A549 (cell line): Measurements from ENCODE around the gene NUDT1. TPM values are rescaled to one million over a fixed set of nuclear protein-coding genes. Genes with fewer than 3 reads are reported as not detected.

Experiments used
- ATAC-seq, 2 experiments: fragments of 200-7000 bp in 1 of 2; fragments of >200 bp in 1 of 2; cut with Nextera tagmentation in 1 of 2; cut with Tn5 transposase in 1 of 2; 3 replicates each; pipeline versions ENCODE4 v1.8.0 to v1.9.1; 2018 to 2020; ENCODE audit warnings: mild to moderate bottlenecking in 1 of 2, moderate library complexity in 1 of 2
- CTCF ChIA-PET: fragments of 300-600 bp; sonication (Branson Sonifier 250); formaldehyde crosslinking; extraction: SDS; loops from one replicate; lab custom pipeline; 2021; ENCODE audit warnings: antibody characterized with exemption, inconsistent platforms; lab: Yijun Ruan, JAX
- POLR2A ChIA-PET: fragments of 350-600 bp; formaldehyde crosslinking; extraction: SDS; loops from one replicate; lab custom pipeline; 2021; ENCODE audit warnings: antibody characterized with exemption, inconsistent platforms; lab: Yijun Ruan, JAX
- DNase-seq, 2 experiments: peaks; one replicate each; pipeline versions ENCODE4 v3.0.0 to v3.0.0-alpha.2; 2011 to 2016; ENCODE audit warnings: low read depth in 1 of 2, low spot score in 1 of 2
- FAIRE-seq: peaks from 2 replicates; lab custom pipeline; 2011; peaks lifted over from hg19 to GRCh38; lab: Jason Lieb, UNC
- H3K27ac ChIP-seq, 2 experiments: fragments of >200 bp; sonication (Bioruptor Twin); formaldehyde crosslinking; 3 replicates each; pipeline ENCODE4 v1.5.1; 2016 to 2017
- H3K4me1 ChIP-seq: fragments of >200 bp; sonication (Bioruptor Twin); formaldehyde crosslinking; 3 replicates; pipeline ENCODE4 v1.6.1; 2016
- H3K4me2 ChIP-seq: fragments of >200 bp; sonication (Bioruptor Twin); formaldehyde crosslinking; 3 replicates; pipeline ENCODE4 v1.6.1; 2016
- H3K4me3 ChIP-seq: fragments of >200 bp; sonication (Bioruptor Twin); formaldehyde crosslinking; 3 replicates; pipeline ENCODE4 v1.5.1; 2016
- H3K9me3 ChIP-seq: fragments of >200 bp; sonication (Bioruptor Twin); formaldehyde crosslinking; 3 replicates; pipeline ENCODE4 v1.6.1; 2016
- CBX8 ChIP-seq: fragments of 200-600 bp; sonication (generic); IDR thresholded peaks from 2 replicates; pipeline ENCODE4 v1.6.1; 2016
- CEBPB ChIP-seq, 2 experiments: fragments of >200 bp in 1 of 2; sonication (Bioruptor Twin) in 1 of 2; formaldehyde crosslinking in 1 of 2; IDR thresholded peaks; 2 replicates each; pipeline ENCODE4 v1.6.1; 2012 to 2016
- CHD2 ChIP-seq: fragments of 150-350 bp; IDR thresholded peaks from 2 replicates; pipeline ENCODE4 v1.6.1; 2014; ENCODE audit warnings: low read length; ENCODE audit not compliant: partially characterized antibody
- CTCF ChIP-seq: fragments of >200 bp; sonication (Bioruptor Twin); formaldehyde crosslinking; IDR thresholded peaks from 3 replicates; pipeline ENCODE4 v1.5.1; 2016
- E2F6 ChIP-seq: IDR thresholded peaks from 2 replicates; pipeline ENCODE4 v1.6.1; 2012; ENCODE audit warnings: low read depth, borderline replicate concordance
- EP300 ChIP-seq, 2 experiments: fragments of >200 bp; sonication (Bioruptor Twin); formaldehyde crosslinking; IDR thresholded peaks; 2 replicates in 1 of 2; 3 replicates in 1 of 2; pipeline ENCODE4 v1.6.1; 2016 to 2017
- ESRRA ChIP-seq: fragments of 150-350 bp; IDR thresholded peaks from 2 replicates; pipeline ENCODE4 v1.6.1; 2014; ENCODE audit warnings: mild to moderate bottlenecking, low read length, borderline replicate concordance
- HEYL ChIP-seq: fragments of 250-450 bp; sonication (Bioruptor Pico); IDR thresholded peaks from 2 replicates; pipeline ENCODE4 v1.8.0; 2021; ENCODE audit warnings: mild to moderate bottlenecking, moderate library complexity
- JUN ChIP-seq, 2 experiments: fragments of >200 bp; sonication (Bioruptor Twin); formaldehyde crosslinking; IDR thresholded peaks; 2 replicates in 1 of 2; 3 replicates in 1 of 2; pipeline ENCODE4 v1.6.1; 2016 to 2017
- KDM1A ChIP-seq: fragments of 200-600 bp; sonication (generic); IDR thresholded peaks from 2 replicates; pipeline ENCODE4 v1.6.1; 2016; ENCODE audit warnings: low read depth, mild to moderate bottlenecking
- NPAS2 ChIP-seq: fragments of 250-450 bp; sonication (Bioruptor Pico); IDR thresholded peaks from 2 replicates; pipeline ENCODE4 v1.8.0; 2022; ENCODE audit warnings: mild to moderate bottlenecking, moderate library complexity, borderline replicate concordance
- NR3C1 ChIP-seq: fragments of >200 bp; sonication (Bioruptor Twin); formaldehyde crosslinking; IDR thresholded peaks from 3 replicates; pipeline ENCODE4 v1.6.1; 2017
- RAD21 ChIP-seq, 2 experiments: fragments of >200 bp in 1 of 2; sonication (Bioruptor Twin) in 1 of 2; formaldehyde crosslinking in 1 of 2; IDR thresholded peaks in 1 of 2; conservative IDR thresholded peaks in 1 of 2; 2 replicates in 1 of 2; 3 replicates in 1 of 2; pipeline ENCODE4 v1.6.1; 2012 to 2018; ENCODE audit warnings: inconsistent platforms in 1 of 2
- RCOR1 ChIP-seq: fragments of 150-350 bp; IDR thresholded peaks from 2 replicates; pipeline ENCODE4 v1.6.1; 2014; ENCODE audit warnings: antibody characterized with exemption, low read length, low read depth
- USF2 ChIP-seq: fragments of 450-650 bp; IDR thresholded peaks from 2 replicates; pipeline ENCODE4 v1.6.1; 2014; ENCODE audit warnings: antibody characterized with exemption
- ZC3H11A ChIP-seq: fragments of 450-650 bp; IDR thresholded peaks from 2 replicates; pipeline ENCODE4 v1.6.1; 2014; ENCODE audit warnings: antibody characterized with exemption, mild to moderate bottlenecking
- ZNF302 ChIP-seq: fragments of 250-450 bp; sonication (Bioruptor Pico); IDR thresholded peaks from 2 replicates; pipeline ENCODE4 v1.9.0; 2021; ENCODE audit warnings: inconsistent platforms, mild to moderate bottlenecking, moderate library complexity
- ZSCAN20 ChIP-seq: fragments of 250-450 bp; sonication (Bioruptor Pico); IDR thresholded peaks from 2 replicates; pipeline ENCODE4 v1.8.0; 2022; ENCODE audit warnings: mild to moderate bottlenecking, moderate library complexity
- WGBS: methylation state at CpG from one replicate; pipeline ENCODE4 v1.1.6; 2017; ENCODE audit errors: missing lambda C conversion rate; 5-methylcytosine and 5-hydroxymethylcytosine counted together
- polyA plus RNA-seq, 4 experiments: library from polyadenylated mRNA; depleted of rRNA in 3 of 4; stranded (reverse); fragments of >200 nt; fragmentation: RNase III in 1 of 4; extraction: RNeasy Plus Mini Kit Qiagen cat#74134 plus additional on column Dnase treatment in 1 of 4; gene quantifications; 2 replicates in 3 of 4; 3 replicates in 1 of 4; pipeline ENCODE4 v1.2.3, GENCODE V29; 2011 to 2017
- TF ChIP-seq, protein P1 (sequence below): IDR thresholded peaks from 2 replicates; pipeline ENCODE4 v1.6.1; 2012
- TF ChIP-seq, protein P2 (sequence below): fragments of 200-600 bp; sonication (generic); IDR thresholded peaks from 2 replicates; pipeline ENCODE4 v1.6.1; 2016; ENCODE audit warnings: antibody characterized with exemption, mild to moderate bottlenecking, moderate library complexity

NUDT1 gene
- polyA plus RNA-seq, 2 of the 4 experiments (the other 2 are of a cell fraction), result 38.3 to 92.3 TPM

GRCh38 chr7:2251841-2252771 lies 10.1 kb downstream of the NUDT1 start (continued):
- no peak for TF ChIP-seq EP300 (IDR thresholded peaks at IDR 0.05)

DNA sequence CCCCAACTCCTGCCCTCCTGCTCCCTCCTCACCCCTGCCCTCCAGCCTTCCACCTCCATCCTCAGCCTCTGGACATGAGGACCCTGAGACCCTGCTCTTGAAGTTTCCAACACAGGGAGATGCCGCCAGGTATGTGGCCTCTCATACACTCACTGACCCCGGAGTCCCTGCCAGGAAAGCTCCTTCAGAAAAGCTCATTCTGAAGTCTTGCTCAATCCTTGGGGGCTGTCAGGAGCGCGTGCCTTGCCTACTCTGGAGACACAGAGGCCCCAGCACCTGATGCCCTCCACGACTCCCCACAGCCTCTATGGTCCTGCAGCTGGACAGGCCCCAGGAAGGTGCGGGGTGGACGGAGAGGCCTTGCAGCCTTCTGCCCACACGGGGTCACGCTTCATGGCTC lies 11.0 kb downstream of the NUDT1 start:
- Histone ChIP-seq H3K27ac (peak overlapping the region in 1 of 2 experiments; percentile 62; a peak in 1 of 6 replicates), H3K4me2 (no peak overlapping the region), H3K4me3 (no peak overlapping the region), H3K4me1 (peaks cover 15% of the 10 kb centered on the region), H3K9me3 (no peaks in the 10 kb centered on the region)
- FAIRE-seq (no peak), DNase-seq (no peak), ATAC-seq (no peak)
- TF ChIP-seq KDM1A, result no peak
- no peak for TF ChIP-seq CTCF
- TF ChIP-seq, protein P1, sequence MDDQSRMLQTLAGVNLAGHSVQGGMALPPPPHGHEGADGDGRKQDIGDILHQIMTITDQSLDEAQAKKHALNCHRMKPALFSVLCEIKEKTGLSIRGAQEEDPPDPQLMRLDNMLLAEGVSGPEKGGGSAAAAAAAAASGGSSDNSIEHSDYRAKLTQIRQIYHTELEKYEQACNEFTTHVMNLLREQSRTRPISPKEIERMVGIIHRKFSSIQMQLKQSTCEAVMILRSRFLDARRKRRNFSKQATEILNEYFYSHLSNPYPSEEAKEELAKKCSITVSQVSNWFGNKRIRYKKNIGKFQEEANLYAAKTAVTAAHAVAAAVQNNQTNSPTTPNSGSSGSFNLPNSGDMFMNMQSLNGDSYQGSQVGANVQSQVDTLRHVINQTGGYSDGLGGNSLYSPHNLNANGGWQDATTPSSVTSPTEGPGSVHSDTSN, result no peak
- no peak for TF ChIP-seq USF2
- TF ChIP-seq CHD2, result no peak
- TF ChIP-seq ZNF302, result no peak
- ChIA-PET POLR2A (no interaction called here), CTCF (no interaction called here)
- WGBS, result 100% methylated on average over 2 of the region's 9 CpGs

DNA sequence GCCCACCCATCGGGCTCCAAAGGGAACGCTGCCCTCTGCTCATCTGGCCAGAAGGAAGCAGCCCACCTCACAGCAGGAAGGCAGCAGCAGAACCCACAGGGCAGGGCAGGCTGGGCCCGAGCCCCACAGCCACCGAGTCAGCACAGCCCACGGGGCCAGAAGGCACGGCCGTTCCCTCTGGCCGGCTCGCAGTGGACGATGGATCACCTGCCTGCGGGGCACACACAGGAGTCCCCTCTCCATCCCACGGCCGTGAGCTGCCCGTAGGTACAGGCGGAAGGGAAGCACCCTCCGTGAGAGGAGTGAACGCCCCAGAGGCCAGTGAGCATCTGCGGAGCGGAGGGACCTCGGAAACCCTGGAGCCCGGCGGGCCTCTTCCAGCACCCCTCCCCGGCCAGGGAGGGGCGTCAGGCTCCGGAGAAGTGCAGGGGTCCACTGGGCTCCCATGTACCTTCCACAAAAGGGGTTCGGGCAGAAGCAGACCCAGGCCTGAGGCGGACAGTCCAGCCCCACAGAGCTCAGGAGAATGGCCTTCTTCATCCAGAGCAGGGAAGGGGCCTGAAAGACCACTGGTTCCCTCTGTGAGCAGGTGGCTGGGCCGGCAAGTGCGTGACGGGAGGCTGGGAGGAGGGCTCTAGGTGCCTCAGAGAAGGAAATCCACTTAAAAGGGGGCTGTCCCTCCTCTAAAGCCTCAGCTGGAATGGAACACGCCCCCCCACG lies 11.7 kb downstream of the NUDT1 start:
- H3K4me3 ChIP-seq, result no peak overlapping the region
- DNase-seq (no peak), ATAC-seq (no peak), FAIRE-seq (no peak)
- TF ChIP-seq RCOR1 (no peak), ZC3H11A (no peak), CBX8 (no peak), ZNF302 (no peak), RAD21 (conservative IDR thresholded peaks at IDR 0.05 in 1 of 2, IDR thresholded peaks at IDR 0.05 in 1 of 2) (no peak)
- no peak overlapping the region for H3K4me2 ChIP-seq
- no peaks in the 10 kb centered on the region for H3K9me3 ChIP-seq
- H3K4me1 ChIP-seq, result peaks cover 10% of the 10 kb centered on the region
- CTCF ChIA-PET, result interaction anchor here (2.6 kb wide), 1 partner anchor 94 kb away, joined by 11 read pairs; no protein-coding TSS in a partner anchor
- H3K27ac ChIP-seq, result no peak overlapping the region
- POLR2A ChIA-PET, result no interaction called here
- 91% methylated on average over 24 of the region's 32 CpGs for WGBS

DNA sequence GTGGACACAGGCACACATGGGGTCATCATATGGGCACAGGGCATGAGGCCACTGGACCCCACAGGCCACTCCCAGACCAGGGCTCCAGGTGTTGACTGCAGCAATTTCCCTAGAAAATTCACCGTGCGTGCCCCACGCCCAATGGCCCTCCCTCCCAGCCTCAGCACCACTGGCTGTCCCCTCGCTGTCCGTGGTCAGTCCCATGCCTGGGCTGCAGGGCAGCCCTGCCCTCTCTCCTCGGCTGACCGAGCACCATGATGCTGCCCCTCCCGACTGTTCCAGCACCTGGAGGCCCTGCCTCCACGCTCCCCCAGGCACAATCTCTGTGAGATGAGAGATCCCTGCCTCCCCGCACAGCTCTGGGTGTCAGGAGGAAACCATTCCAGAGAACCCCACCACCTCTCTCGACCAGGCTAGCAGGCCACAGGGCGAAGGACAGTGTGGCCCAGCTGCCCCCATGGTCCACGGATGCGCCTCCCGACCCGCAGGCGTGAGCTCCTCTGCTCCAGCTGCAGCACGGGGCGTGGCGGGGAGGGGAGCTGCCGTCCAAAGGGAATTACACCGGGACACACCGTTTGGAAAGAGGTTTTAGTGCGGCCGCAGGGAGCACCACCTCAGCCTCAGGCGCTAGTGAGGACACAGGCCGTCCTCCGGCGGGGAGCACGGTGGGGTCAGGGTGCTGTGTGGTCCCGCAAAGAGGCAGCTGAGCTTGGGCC lies 12.6 kb downstream of the NUDT1 start:
- Histone ChIP-seq H3K4me2 (no peak overlapping the region), H3K4me3 (no peak overlapping the region), H3K27ac (no peak overlapping the region), H3K9me3 (no peaks in the 10 kb centered on the region), H3K4me1 (peaks cover under 1% of the 10 kb centered on the region; the same call in 2 of the 3 replicates)
- CTCF ChIA-PET, result interaction anchor here (2.6 kb wide), 1 partner anchor 93 kb away, joined by 11 read pairs; no protein-coding TSS in a partner anchor
- DNase-seq, result no peak
- FAIRE-seq, result no peak
- POLR2A ChIA-PET, result interaction anchor here (1.0 kb wide), 1 partner anchor 13 kb away, joined by 3 read pairs; the partner anchor contains the start of genes MRM2 and NUDT1
- WGBS, result 93% methylated on average over 24 of the region's 31 CpGs
- no peak for ATAC-seq
- no peak for TF ChIP-seq ZSCAN20 (CRISPR knock-in tag)
- no peak for TF ChIP-seq ESRRA
- TF ChIP-seq E2F6, result no peak
- no peak for TF ChIP-seq ZC3H11A
- TF ChIP-seq HEYL, result no peak
- no peak for TF ChIP-seq RCOR1
- TF ChIP-seq, protein P2, sequence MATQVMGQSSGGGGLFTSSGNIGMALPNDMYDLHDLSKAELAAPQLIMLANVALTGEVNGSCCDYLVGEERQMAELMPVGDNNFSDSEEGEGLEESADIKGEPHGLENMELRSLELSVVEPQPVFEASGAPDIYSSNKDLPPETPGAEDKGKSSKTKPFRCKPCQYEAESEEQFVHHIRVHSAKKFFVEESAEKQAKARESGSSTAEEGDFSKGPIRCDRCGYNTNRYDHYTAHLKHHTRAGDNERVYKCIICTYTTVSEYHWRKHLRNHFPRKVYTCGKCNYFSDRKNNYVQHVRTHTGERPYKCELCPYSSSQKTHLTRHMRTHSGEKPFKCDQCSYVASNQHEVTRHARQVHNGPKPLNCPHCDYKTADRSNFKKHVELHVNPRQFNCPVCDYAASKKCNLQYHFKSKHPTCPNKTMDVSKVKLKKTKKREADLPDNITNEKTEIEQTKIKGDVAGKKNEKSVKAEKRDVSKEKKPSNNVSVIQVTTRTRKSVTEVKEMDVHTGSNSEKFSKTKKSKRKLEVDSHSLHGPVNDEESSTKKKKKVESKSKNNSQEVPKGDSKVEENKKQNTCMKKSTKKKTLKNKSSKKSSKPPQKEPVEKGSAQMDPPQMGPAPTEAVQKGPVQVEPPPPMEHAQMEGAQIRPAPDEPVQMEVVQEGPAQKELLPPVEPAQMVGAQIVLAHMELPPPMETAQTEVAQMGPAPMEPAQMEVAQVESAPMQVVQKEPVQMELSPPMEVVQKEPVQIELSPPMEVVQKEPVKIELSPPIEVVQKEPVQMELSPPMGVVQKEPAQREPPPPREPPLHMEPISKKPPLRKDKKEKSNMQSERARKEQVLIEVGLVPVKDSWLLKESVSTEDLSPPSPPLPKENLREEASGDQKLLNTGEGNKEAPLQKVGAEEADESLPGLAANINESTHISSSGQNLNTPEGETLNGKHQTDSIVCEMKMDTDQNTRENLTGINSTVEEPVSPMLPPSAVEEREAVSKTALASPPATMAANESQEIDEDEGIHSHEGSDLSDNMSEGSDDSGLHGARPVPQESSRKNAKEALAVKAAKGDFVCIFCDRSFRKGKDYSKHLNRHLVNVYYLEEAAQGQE, result no peak
- TF ChIP-seq CEBPB (IDR thresholded peaks at IDR 0.05), result no peak
- TF ChIP-seq JUN (IDR thresholded peaks at IDR 0.05), result no peak
- TF ChIP-seq NR3C1, result no peak
- TF ChIP-seq NPAS2 (CRISPR knock-in tag), result no peak
